GM21447 (cell line): ENCODE results near the gene CBX7.
"Not testable (repeated sequence)": the region's sequence is repeated elsewhere in the genome, so short reads cannot be mapped to it uniquely, and the experiment has no call there.

Experiments
- ATAC-seq: cut with Tn5 transposase; IDR thresholded peaks from one replicate; pipeline ENCODE4 v1.9.1; 2021; ENCODE audit not compliant: unreplicated experiment

The CBX7 gene

DNA sequence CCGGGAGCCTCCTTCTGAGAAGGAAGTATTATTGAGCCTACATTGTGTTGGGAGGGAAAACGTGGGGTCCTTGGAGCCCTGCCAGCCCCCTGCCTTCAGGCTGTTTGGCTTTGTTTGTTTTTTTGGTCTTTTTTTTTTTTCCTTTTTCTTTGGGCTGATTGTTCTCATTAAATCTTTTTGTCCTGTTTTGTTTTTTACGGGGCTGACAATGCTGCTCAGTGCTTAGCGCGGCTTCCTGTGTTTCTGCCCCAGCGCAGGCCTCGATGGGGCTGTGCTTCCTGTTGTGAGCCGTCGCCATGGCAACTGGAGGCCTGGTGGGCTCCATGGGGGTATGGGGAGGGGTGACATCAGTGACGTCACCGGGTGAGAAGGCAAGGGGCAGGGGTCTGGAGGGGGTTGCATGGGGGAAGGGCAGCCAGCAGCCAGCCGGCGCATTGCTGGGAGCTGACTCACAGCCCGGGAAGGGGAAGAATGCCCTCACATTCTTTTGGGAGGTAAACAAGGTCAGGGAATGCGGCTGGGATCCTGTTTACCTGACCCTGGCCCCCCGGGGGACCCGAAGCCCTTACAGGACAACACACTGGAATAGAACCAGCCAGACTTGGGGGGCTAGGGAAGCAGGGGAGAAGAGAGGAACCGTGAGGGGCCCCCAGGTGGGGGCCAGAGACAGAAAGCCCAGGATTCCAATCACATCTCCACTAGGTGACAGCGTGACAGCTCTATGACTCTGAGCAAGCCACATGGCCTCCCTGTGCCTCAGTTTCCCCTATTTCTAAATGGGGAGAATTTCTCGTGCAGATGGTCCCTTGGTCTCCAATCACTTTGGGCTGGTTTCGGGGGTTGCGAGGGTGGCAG lies 22.2 kb upstream of the CBX7 start:
- no peak for ATAC-seq

DNA sequence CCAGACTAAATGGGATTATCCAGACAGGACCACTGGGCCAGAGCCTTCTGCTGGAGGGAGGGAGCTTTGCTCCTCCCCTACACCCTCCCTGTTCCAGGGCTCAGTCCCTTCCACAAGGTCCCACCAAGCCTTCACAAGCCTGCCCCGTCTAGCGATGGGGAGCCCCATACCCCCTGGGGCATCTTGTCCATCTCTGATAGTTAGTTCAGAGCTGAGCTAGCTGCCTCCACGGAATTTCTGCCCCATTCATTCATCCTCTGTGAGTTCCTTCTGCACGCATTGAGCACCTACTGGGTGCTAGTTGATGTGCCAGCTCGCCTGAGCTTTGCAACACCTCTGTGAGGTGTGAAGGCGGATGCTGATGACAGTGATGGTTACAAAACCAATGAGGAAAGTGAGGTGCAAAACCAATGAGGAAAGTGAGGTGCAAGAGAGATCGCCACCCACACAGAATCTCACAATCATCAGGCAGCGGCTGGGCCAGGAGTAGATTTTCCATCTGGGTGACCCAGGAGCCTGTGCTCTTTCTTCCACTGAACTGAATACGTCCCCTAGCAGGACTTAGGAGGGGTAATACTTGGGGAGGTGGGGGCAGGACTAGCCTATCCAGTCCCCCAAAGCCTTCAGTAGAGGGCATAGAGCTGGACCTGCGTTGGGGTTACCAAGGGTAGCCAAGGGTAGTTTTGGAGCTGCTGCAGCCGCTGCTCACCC lies 21.5 kb upstream of the CBX7 start:
- ATAC-seq = no peak

GRCh38 chr22:39173050-39173706 lies 20.7 kb upstream of the CBX7 start:
- ATAC-seq = no peak

GRCh38 chr22:39172265-39173049 lies 20.0 kb upstream of the CBX7 start:
- ATAC-seq = not testable (repeated sequence)

DNA sequence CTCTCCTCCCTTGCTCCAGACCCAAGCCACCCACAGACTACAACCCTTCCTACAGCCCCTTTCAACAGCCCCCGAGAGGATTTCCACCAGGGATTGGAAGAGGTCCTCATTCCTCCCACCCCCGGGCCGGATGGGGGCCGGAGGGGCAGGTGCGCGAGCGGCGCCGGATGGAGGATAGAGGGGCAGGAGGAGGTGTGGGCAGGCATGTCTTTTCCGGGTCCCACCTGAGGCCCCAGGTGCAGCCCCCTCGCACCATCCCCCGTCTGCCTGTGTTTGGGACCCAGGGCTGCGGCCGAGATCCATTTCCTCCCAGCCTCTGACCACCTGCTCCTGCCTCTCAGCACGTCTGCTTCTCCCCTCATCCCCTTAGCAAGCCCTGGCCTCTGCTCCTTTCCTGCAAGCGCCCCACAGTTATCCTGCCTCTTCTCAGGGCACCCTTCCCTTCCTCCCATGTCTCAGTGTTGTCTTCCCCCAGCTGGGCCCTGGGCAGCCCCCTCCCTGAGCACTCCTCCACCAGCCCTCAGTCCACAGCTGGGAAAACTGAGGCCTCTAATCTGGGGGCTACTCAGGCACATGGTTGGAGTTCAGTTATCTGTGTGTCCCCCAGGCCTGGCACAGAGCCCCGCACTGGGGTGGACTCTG lies 19.3 kb upstream of the CBX7 start:
- ATAC-seq = no peak

DNA sequence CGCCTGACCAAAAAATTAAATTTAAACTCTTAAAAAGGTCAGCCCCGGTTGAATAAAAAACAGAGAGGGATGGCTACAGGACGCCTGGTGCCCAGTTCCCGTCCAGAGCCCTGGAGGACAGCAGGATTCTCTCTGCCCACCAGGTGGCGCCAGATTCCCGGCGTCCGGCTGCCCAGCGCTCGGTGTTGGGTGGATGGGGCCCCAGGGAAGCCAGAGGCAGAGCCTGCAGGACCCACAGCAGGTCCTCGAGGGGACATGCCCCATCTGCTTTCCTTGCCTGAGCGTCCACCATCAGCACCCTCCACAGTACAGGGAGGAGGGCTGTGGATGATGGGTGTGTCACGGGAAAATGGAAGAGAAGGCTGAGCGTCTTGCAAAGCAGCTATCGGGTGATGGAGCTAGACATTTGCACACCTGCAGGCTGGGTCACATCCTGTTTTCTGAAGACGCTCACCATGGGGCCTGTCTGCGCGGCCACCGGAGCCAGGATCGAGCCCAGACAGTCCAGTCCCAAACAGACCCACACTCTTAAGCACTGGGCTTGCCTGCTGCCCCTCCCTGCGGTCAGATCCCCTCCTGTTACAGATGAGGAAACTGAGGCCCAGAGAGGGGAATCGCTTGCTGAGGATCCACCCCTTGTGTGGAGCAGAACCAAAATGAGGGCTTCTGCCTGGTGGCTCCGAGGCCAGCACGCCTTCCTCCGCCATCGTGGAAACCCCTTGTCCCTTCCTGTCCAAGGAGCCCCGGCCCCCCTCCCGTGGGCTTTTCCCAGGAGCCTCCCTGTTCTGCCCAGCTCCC lies 18.5 kb upstream of the CBX7 start:
- ATAC-seq = peak; percentile 61

GRCh38 chr22:39169797-39170466 lies 17.5 kb upstream of the CBX7 start:
- ATAC-seq = no peak

- ATAC-seq = no peak
Observed at GRCh38 chr22:39166547-39166946, 14.1 kb upstream of the CBX7 start.

DNA sequence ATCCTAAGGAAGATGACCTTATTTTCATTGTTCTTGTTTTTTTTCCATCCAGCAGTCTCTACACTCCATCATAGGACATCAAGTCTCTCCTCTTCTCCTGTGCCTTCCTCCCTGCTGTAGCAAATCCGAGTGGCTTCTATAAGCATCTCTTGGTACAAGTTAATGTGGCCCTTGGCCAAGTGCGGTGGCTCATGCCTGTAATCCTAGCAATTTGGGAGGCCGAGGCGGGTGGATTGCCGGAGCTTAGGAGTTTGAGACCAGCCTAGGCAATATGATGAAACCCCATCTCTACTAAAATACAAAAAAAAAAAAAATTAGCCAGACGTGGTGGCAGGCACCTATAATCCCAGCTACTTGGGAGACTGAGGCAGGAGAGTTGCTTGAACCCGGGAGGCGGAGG lies 3.6 kb upstream of the CBX7 start:
- ATAC-seq = not testable (repeated sequence)

GRCh38 chr22:39155421-39155820 lies 2.9 kb upstream of the CBX7 start:
- ATAC-seq = no peak

- peak; percentile 18 for ATAC-seq
Observed at GRCh38 chr22:39153220-39153717, 789 bp upstream of the CBX7 start.

DNA sequence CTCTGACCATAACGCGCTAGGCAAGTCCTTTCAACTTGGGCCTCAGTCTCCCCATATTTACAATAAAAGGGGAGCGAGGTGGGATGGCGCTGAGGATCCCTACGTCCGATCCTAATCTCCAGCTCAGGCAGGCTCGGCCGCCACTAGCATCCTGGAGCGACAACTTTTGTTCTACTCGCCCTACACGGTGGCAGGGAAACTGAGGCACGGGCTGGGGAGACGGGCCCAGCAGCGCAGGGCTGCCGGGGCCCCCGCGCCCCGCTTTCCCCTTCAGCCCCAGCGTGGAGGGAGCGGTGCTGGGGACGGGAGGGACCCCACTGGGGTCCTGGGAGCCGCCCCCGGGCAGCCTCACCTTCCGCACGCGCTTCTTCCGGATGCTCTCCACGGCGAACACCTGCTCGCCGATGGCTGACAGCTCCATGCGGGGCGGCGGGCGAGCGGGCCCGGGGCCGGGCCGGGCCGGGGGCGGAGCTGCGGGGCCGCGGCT lies 413 bp downstream of the CBX7 start:
- no peak for ATAC-seq

DNA sequence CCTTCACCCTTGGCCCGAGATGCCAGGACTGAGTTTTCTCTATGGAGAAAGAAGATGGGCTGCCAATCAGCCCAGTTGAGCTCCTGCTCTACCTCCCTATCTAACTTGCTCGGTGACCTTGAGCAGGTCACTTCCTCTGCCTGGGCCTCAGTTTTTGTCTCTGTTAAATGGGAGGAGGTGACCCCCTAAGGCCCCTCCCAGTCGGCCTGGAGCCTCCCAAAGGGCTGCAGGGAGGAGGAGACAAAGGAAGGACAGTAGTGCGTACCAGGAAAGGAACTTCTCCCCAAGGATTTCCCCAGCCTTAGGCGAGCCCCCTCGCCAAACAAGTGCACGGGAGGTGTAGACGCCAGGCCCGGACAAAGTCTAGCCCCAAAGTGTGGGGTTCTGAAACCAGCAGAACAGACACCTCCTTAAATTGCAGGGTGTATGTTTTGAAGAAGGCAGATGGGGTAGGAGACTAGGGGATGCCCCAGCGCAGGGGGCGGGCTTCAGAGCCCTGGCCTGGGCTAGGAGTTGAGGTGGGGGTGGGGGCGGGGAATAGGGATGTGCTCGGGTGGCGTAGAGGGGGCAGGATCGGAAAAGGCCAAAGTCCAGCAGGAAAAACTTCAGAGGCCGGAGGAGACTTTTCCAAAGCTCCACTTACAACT lies 1.0 kb downstream of the CBX7 start:
- ATAC-seq = no peak

DNA sequence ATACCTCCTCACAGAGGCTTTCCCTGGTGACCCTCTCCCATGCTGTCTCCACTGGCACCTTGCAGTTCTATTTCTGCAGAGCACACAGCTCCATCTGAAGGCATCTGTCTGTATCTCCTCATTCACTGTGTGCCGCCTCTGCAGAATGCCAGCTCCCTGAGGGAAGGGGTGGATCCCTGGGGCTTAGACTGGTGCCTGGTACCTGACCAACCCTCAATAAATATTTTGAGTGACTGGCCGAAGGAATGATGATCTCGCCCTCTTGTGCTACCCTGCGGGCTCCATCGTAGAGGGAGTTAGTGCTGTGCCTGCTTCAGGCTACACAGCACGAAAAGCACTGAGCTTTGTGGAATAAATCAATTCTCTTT lies 1.6 kb downstream of the CBX7 start:
- no peak for ATAC-seq

DNA sequence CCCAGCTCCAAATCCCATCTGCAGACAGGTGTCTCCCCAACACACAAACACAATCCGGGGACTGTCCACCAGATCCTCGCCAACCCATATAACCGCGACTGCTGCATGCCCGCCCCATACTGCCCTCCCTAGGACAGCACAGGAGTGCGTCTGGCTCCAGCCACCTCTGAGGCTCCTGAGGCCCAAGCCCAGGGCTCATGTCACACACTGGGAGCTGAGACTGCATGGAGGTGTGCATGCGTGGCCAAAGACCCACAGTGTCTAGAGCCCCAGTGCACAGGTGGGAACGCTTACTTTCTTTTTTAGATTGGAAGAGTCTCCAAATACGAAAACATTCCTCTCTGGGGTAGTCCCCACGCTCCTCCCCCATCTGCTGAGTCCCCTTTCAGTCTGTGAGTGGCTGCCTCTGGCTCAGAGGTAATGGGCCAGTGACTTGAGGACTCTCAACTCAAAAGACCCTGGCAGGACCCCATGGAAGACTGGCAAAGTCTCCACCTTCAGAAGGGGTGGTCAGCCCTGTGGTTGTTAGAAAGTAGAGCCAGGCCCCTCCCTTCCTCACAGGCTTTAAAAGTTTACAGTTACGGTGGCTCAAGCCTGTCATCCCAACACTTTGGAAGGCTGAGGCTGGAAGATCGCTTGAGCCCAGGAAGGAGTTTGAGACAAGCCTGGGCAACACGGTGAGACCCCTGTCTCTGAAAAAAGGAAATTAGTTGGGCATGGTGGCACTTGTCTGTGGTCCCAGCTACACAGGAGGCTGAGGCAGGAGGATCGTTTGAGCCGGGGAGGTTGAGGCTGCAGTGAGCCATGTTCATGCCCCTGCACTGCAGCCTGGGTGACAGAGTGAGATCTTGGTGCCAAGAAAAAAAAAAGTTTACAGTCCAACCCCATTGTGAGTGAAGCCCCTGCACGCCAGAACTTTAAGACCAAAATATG lies 2.3 kb downstream of the CBX7 start:
- ATAC-seq = no peak

DNA sequence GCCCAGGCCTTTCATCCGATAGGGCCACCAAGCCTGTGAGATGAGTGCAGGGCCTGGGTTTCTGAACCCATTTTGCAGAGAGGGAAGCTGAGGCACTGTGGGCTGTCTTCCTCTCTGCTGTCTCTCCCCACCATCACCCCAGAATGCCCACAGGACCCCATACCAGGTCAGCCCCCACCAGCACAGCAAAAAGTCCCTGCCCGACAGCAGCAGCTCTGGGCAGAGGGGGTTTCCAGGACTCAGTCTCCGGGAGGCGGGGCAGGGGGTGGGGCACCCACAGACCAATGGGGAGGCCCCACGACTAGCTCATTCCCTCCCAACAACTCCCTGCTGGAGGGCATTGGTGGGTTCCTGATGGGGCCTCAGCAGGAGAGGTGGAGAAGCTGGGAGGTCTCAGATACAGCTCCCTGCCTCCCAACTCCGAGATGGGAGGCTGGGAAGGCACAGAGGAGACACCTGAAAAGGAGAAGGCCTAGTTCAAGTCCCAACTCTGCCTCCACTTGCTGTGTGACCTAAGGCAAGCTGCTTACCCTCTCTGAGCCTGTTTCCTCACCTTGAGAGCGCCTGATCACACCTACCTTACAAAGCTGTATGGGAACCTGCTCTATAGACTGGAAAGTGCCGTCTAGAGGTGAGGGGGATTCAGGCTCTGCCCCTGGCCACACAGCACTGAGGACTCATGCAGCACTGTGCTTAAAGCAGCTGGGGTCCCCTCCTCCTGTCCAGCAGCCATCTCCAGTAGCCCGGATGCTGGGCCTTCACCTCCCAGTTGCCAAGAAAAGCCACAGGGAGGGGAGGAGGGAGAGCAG lies 3.5 kb downstream of the CBX7 start:
- no peak for ATAC-seq
